CD14-positive monocyte (primary cell): ENCODE results near the gene DTNBP1. TPM values are rescaled to one million over a fixed set of nuclear protein-coding genes. Genes with fewer than 3 reads are reported as not detected.

Source experiments
- DNase-seq, 3 donors: peaks; one replicate each; pipeline ENCODE4 v3.0.0-alpha.2; 2011 to 2022
- H2AFZ ChIP-seq: 2 replicates; pipeline ENCODE4 v1.6.0; 2012; ENCODE audit warnings: mild to moderate bottlenecking, low read depth, low read length, inconsistent platforms; ENCODE audit not compliant: insufficient read depth, poor library complexity, severe bottlenecking
- H3K27ac ChIP-seq, 2 donors: 1 replicate in 1 of 2; 2 replicates in 1 of 2; pipeline ENCODE4 v1.5.1; 2012 to 2013; ENCODE audit warnings: low read length in 2 of 2, control low read depth in 1 of 2, inconsistent platforms in 1 of 2, low read depth in 1 of 2, mild to moderate bottlenecking in 1 of 2
- H3K27me3 ChIP-seq, 2 donors: one replicate each; pipeline versions ENCODE4 v1.6.0 to v1.6.1; 2011 to 2013; ENCODE audit warnings: low read length in 2 of 2; ENCODE audit not compliant: control insufficient read depth in 2 of 2, insufficient read depth in 2 of 2
- H3K36me3 ChIP-seq, 2 donors: replicated peaks in 1 of 2; 1 replicate in 1 of 2; 2 replicates in 1 of 2; pipeline versions ENCODE4 v1.5.1 to v1.6.1; 2012 to 2013; ENCODE audit warnings: low read length in 2 of 2, control low read depth in 1 of 2, inconsistent platforms in 1 of 2, mild to moderate bottlenecking in 1 of 2; ENCODE audit not compliant: insufficient read depth in 2 of 2, control insufficient read depth in 1 of 2
- H3K4me1 ChIP-seq, 2 donors: 1 replicate in 1 of 2; 2 replicates in 1 of 2; pipeline versions ENCODE4 v1.5.1 to v1.6.1; 2012 to 2013; ENCODE audit warnings: low read length in 2 of 2, control low read depth in 1 of 2, inconsistent platforms in 1 of 2, mild to moderate bottlenecking in 1 of 2, moderate library complexity in 1 of 2; ENCODE audit not compliant: insufficient read depth in 2 of 2, control insufficient read depth in 1 of 2
- H3K4me2 ChIP-seq: replicated peaks from 2 replicates; pipeline ENCODE3; 2012; ENCODE audit warnings: low read length, moderate library complexity, mild to moderate bottlenecking; ENCODE audit not compliant: poor library complexity, severe bottlenecking; ENCODE audit errors: extremely low read depth
- H3K4me3 ChIP-seq, 3 experiments: fragments of 200-600 bp in 1 of 3; sonication (generic) in 1 of 3; replicated peaks in 1 of 3; 1 replicate in 2 of 3; 2 replicates in 1 of 3; pipeline ENCODE4 v1.5.1; 2011 to 2013; ENCODE audit warnings: low read length in 3 of 3, mild to moderate bottlenecking in 3 of 3, control low read depth in 2 of 3, low read depth in 2 of 3, inconsistent platforms in 1 of 3, moderate library complexity in 1 of 3
- H3K79me2 ChIP-seq: 2 replicates; pipeline ENCODE4 v1.6.0; 2012; ENCODE audit warnings: mild to moderate bottlenecking, control low read depth, inconsistent platforms, low read length, moderate library complexity; ENCODE audit not compliant: insufficient read depth
- H3K9ac ChIP-seq: 2 replicates; pipeline ENCODE4 v1.6.0; 2017; ENCODE audit warnings: low read length, mild to moderate bottlenecking; ENCODE audit not compliant: insufficient read depth, poor library complexity, severe bottlenecking
- H3K9me3 ChIP-seq, 2 donors: replicated peaks in 1 of 2; 1 replicate in 1 of 2; 2 replicates in 1 of 2; pipeline versions ENCODE4 v1.5.1 to v1.6.1; 2012 to 2013; ENCODE audit warnings: low read length in 2 of 2, control low read depth in 1 of 2; ENCODE audit not compliant: control insufficient read depth in 1 of 2, insufficient read depth in 1 of 2
- H4K20me1 ChIP-seq: 2 replicates; pipeline ENCODE4 v1.6.0; 2012; ENCODE audit warnings: mild to moderate bottlenecking, low read length, control low read depth, moderate library complexity; ENCODE audit not compliant: insufficient read depth
- H3K27ac Mint-ChIP-seq, 7 donors: one replicate each; pipeline ENCODE4 v1.8.0; 2020; ENCODE audit warnings: mild to moderate bottlenecking in 7 of 7, mixed read lengths in 7 of 7, moderate library complexity in 6 of 7, inconsistent platforms in 2 of 7
- H3K27me3 Mint-ChIP-seq, 3 donors: one replicate each; pipeline ENCODE4 v1.8.0; 2021 to 2022; ENCODE audit warnings: low read depth in 3 of 3, mild to moderate bottlenecking in 3 of 3, mixed read lengths in 3 of 3, moderate library complexity in 3 of 3, inconsistent platforms in 1 of 3
- H3K36me3 Mint-ChIP-seq, 2 donors: one replicate each; pipeline ENCODE4 v1.8.0; 2020; ENCODE audit warnings: mixed read lengths in 2 of 2, inconsistent platforms in 1 of 2, mild to moderate bottlenecking in 1 of 2
- H3K4me1 Mint-ChIP-seq: one replicate; pipeline ENCODE4 v1.8.0; 2020; ENCODE audit warnings: mild to moderate bottlenecking, mixed read lengths
- H3K4me3 Mint-ChIP-seq, 2 donors: one replicate each; pipeline ENCODE4 v1.8.0; 2020; ENCODE audit warnings: mild to moderate bottlenecking in 2 of 2, mixed read lengths in 2 of 2, moderate library complexity in 1 of 2
- H3K9me3 Mint-ChIP-seq, 7 donors: one replicate each; pipeline ENCODE4 v1.8.0; 2020 to 2022; ENCODE audit warnings: mixed read lengths in 7 of 7, mild to moderate bottlenecking in 6 of 7, moderate library complexity in 6 of 7, inconsistent platforms in 2 of 7
- WGBS: methylation state at CpG from one replicate; pipeline ENCODE4 v1.1.5; 2013; ENCODE audit warnings: missing lambda C conversion rate; ENCODE audit not compliant: insufficient coverage; 5-methylcytosine and 5-hydroxymethylcytosine counted together
- intact Hi-C, 2 donors: fragments of 100-400 bp; cut with micrococcal nuclease; formaldehyde crosslinking; loops; one replicate each; pipeline versions ENCODE4 v1.15.0 to v1.15.1; 2023
- polyA plus RNA-seq, 3 donors: library from polyadenylated mRNA; depleted of rRNA in 1 of 3; unstranded in 2 of 3; stranded (reverse) in 1 of 3; fragments of 300-500 nt in 2 of 3; fragments of >200 nt in 1 of 3; fragmentation: Illumina TruSeq in 2 of 3; gene quantifications; 1 replicate in 2 of 3; 2 replicates in 1 of 3; pipeline ENCODE4 v1.2.3, GENCODE V29; 2012 to 2021
- TF ChIP-seq, protein P1 (sequence below): fragments of 200-600 bp; IDR thresholded peaks from one replicate; pipeline ENCODE4 v1.8.0; 2022; ENCODE audit warnings: antibody characterized with exemption, mild to moderate bottlenecking

DTNBP1 gene
- polyA plus RNA-seq, 3 donors, result 19.7 to 26.9 (median 20.5) TPM

DNA sequence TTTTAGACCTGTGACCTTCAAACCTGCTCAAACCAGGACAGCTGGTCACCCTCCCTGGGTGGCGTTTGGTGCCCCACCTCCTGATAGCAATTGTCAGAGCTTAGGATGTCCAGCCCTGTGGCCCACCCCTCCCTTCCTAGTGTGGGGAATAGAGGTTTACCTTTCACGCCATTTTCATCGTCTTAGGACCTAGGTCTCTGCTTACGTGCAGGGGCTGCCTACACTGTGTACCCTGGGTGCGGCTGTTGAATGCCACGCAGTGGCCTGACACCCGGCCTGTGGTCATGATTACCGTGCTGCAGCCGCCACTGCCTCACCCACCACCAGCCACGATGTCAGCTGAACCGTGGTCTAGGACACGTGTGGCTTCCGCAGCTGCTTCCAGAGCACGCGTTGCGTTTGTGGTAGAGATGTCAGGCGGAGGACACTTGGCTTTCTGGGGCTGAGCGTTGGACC, 157.3 kb downstream of the DTNBP1 start:
- WGBS, result 82% methylated on average over 17 of the region's 18 CpGs
- Mint-ChIP-seq H3K27ac (peak overlapping the region in 5 of 7 donors; percentile 42 to 92 (median 68)), H3K36me3 (peaks cover 87 to 99% of the 10 kb centered on the region in 2 donors), H3K9me3 (peaks cover 0 to 3% (median 0%) of the 10 kb centered on the region in 7 donors), H3K27me3 (peaks cover 0 to 3% (median 0%) of the 10 kb centered on the region in 3 donors), H3K4me1 (peaks cover 22% of the 10 kb centered on the region), H3K4me3 (no peak overlapping the region)
- peaks cover 10 to 20% of the 10 kb centered on the region in 2 donors for H3K4me1 ChIP-seq
- no peak overlapping the region for H3K9ac ChIP-seq
- peaks cover 91 to 98% of the 10 kb centered on the region in 2 donors for H3K36me3 ChIP-seq
- no peak overlapping the region for H2AFZ ChIP-seq
- H3K79me2 ChIP-seq, result peaks cover 62% of the 10 kb centered on the region
- no peak overlapping the region for H3K4me2 ChIP-seq
- no peaks in the 10 kb centered on the region for H3K27me3 ChIP-seq
- H3K4me3 ChIP-seq, result no peak overlapping the region
- no peak for DNase-seq
- H3K27ac ChIP-seq, result peak overlapping the region in 1 of 2 donors; percentile 21
- no peaks in the 10 kb centered on the region for H3K9me3 ChIP-seq
- intact Hi-C loops, result no loop called here
- TF ChIP-seq, protein P1, sequence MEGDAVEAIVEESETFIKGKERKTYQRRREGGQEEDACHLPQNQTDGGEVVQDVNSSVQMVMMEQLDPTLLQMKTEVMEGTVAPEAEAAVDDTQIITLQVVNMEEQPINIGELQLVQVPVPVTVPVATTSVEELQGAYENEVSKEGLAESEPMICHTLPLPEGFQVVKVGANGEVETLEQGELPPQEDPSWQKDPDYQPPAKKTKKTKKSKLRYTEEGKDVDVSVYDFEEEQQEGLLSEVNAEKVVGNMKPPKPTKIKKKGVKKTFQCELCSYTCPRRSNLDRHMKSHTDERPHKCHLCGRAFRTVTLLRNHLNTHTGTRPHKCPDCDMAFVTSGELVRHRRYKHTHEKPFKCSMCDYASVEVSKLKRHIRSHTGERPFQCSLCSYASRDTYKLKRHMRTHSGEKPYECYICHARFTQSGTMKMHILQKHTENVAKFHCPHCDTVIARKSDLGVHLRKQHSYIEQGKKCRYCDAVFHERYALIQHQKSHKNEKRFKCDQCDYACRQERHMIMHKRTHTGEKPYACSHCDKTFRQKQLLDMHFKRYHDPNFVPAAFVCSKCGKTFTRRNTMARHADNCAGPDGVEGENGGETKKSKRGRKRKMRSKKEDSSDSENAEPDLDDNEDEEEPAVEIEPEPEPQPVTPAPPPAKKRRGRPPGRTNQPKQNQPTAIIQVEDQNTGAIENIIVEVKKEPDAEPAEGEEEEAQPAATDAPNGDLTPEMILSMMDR, result no peak
- peaks cover 98% of the 10 kb centered on the region for H4K20me1 ChIP-seq

DNA sequence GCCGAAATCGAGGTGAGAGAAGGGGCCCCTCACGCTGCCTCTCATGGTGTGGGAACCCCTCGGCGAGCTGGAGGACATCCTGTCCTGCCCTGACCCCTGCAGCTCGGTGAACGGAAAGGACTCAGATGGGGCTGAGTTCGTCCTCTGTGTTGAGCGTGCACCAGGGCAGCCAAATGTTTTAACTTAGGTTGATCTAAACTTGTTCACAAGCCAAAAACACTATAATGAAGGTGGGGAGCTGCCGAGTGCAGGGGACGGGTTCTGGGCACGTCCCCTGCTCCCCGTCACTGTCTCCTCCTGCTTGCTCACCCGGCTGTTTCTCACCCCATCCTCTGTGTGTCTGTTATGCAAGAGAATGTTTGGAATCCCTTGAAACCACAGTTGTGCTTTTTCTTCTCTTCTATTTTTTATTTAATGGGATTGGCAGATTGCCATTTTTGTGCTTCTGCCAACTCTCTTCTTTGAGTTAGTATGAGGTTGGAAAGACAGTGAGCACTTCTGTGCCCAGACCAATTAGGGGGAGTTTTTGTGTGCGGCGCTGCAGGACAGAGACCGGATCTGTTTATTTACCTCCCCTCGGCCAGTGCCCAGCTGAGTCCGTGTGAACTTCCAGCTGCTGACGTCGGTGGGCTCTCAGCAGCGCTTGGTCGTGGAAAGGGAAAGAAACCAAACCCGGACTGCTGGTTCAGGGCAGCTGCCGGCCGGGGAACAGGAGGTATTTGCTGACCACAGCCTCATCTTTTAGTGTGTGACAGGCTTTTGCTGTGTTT, 158.1 kb downstream of the DTNBP1 start:
- Mint-ChIP-seq H3K4me1 (peaks cover 22% of the 10 kb centered on the region), H3K9me3 (peaks cover 0 to 3% (median 0%) of the 10 kb centered on the region in 7 donors), H3K4me3 (no peak overlapping the region), H3K27ac (peak overlapping the region in 6 of 7 donors; percentile 9 to 92 (median 48)), H3K27me3 (peaks cover 0 to 3% (median 0%) of the 10 kb centered on the region in 3 donors), H3K36me3 (peaks cover 89 to 99% of the 10 kb centered on the region in 2 donors)
- intact Hi-C loops, result no loop called here
- Histone ChIP-seq H4K20me1 (peaks cover 98% of the 10 kb centered on the region), H2AFZ (no peak overlapping the region), H3K36me3 (peaks cover 92 to 98% of the 10 kb centered on the region in 2 donors), H3K79me2 (peaks cover 63% of the 10 kb centered on the region), H3K4me1 (peaks cover 10 to 20% of the 10 kb centered on the region in 2 donors), H3K27me3 (no peaks in the 10 kb centered on the region), H3K4me2 (no peak overlapping the region), H3K27ac (peak overlapping the region; percentile 13 to 36), H3K9ac (no peak overlapping the region), H3K9me3 (no peaks in the 10 kb centered on the region), H3K4me3 (no peak overlapping the region)
- 70% methylated on average over 12 of the region's 26 CpGs for WGBS
- TF ChIP-seq, protein P1, result no peak
- DNase-seq, result no peak
